ENCODE data around the gene ATG3. TPM values are rescaled to one million over a fixed set of nuclear protein-coding genes. Genes with fewer than 3 reads are reported as not detected.

Gene ATG3
- total RNA-seq, 2 donors from 2014 or later = 28.7 to 57.5 TPM

DNA sequence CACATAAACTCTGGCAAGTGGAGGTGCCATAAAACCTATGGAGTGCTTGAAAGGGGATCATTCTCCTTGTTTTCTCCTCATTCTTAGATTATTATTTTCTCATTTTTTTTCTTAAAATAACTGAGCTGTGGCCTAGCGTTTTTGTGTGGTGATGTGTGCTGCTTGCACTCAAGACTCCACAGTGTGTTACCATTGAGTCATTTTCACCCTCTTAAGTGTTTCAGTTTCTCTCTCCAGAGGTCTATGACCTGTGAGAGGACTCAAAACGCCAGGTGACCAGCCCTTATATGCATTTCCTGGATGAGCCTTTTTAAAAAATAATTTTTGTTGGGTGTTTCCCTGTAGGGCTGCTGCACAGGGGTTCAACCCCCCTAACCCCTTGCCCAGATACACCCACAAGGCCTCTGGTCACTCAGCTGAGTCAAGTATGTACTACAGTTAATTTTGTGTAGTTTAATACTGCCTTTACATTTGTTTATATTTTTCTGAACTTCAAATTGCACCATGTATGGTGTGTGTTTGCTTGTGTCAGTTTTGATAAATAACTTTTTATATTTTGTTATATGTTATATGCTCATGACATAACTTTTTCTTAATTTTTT, 47.1 kb downstream of the ATG3 start:
- no peaks in the 10 kb centered on the region for H3K27me3 ChIP-seq
- no peak overlapping the region for H3K27ac ChIP-seq
- no peak for DNase-seq (ENCODE audit: low spot score)
- H3K9me3 ChIP-seq = peaks cover 0 to 5% of the 10 kb centered on the region in 2 donors
- no peaks in the 10 kb centered on the region for H3K36me3 ChIP-seq
- no peak overlapping the region for H3K4me3 ChIP-seq
- TF ChIP-seq, protein P1, sequence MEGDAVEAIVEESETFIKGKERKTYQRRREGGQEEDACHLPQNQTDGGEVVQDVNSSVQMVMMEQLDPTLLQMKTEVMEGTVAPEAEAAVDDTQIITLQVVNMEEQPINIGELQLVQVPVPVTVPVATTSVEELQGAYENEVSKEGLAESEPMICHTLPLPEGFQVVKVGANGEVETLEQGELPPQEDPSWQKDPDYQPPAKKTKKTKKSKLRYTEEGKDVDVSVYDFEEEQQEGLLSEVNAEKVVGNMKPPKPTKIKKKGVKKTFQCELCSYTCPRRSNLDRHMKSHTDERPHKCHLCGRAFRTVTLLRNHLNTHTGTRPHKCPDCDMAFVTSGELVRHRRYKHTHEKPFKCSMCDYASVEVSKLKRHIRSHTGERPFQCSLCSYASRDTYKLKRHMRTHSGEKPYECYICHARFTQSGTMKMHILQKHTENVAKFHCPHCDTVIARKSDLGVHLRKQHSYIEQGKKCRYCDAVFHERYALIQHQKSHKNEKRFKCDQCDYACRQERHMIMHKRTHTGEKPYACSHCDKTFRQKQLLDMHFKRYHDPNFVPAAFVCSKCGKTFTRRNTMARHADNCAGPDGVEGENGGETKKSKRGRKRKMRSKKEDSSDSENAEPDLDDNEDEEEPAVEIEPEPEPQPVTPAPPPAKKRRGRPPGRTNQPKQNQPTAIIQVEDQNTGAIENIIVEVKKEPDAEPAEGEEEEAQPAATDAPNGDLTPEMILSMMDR (IDR thresholded peaks at IDR 0.05) = no peak
- no peaks in the 10 kb centered on the region for H3K4me1 ChIP-seq

DNA sequence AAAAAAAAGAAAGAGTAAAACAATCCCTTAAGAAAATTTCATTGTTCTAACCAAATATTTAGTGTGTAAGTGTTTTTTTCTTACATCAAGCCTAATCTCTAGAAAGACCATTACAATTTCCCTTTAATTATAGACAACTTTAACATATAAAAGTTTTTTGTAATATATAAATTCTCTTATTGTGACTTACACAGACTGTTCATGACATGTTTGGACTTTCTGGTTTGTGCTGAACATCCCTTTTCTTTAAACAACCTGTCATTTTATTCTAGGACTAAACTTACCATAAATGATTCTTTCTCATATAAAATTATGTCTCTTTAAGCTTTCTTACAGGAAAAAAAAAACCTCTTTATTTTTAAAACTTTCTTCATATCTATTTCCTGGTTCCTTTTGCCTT, 49.4 kb downstream of the ATG3 start:
- Histone ChIP-seq H3K4me1 (no peaks in the 10 kb centered on the region), H3K27ac (no peak overlapping the region), H3K27me3 (no peaks in the 10 kb centered on the region), H3K4me3 (no peak overlapping the region), H3K36me3 (no peaks in the 10 kb centered on the region), H3K9me3 (peaks cover 0 to 5% of the 10 kb centered on the region in 2 donors)
- no peak for DNase-seq (ENCODE audit: low spot score)
- TF ChIP-seq, protein P1 (IDR thresholded peaks at IDR 0.05) = no peak

DNA sequence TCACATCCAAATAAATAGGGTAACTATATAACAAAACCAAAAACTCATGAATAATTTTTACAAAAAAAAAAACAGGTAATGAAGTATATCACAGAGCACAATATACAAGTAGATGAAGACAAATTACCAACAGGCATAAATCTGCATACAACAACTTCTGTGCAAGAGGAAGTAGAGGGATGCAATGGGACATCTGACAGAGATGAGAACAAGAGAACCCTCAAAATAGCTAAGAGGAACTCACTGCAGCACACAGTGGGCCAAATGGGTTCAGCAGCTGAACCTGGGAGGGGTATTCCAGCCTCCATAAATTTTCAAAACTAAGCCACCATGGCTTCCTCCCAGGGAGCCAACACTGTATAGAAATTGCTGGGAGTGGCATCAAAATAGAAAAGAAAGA, 52.9 kb downstream of the ATG3 start:
- Histone ChIP-seq H3K4me1 (no peaks in the 10 kb centered on the region), H3K36me3 (no peaks in the 10 kb centered on the region), H3K27ac (no peak overlapping the region), H3K4me3 (no peak overlapping the region), H3K9me3 (peaks cover 0 to 5% of the 10 kb centered on the region in 2 donors), H3K27me3 (no peaks in the 10 kb centered on the region)
- TF ChIP-seq, protein P1 (IDR thresholded peaks at IDR 0.05) = no peak
- DNase-seq (ENCODE audit: low spot score) = no peak

DNA sequence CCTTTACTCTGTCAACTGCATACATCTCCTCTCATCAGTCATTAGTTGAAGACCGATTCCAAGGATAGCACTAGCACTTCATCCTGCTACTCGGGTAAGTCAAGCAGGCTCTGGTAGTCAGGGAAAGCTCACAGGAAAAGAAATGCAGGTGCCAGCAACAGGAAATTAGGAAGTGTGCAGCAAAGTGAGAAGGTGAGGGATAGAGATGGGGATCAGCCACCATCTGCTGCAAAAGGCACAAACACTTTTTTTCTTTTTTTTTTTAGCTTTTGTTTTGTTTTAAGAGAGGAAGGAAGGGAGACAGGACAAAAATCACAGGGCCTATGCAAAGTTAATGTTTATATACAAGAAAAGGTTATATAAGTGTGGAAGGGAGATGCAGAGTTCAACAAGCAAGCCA, 53.5 kb downstream of the ATG3 start:
- no peaks in the 10 kb centered on the region for H3K36me3 ChIP-seq
- H3K4me1 ChIP-seq = no peaks in the 10 kb centered on the region
- no peak overlapping the region for H3K4me3 ChIP-seq
- H3K9me3 ChIP-seq = peaks cover 0 to 5% of the 10 kb centered on the region in 2 donors
- TF ChIP-seq, protein P1 (IDR thresholded peaks at IDR 0.05) = no peak
- DNase-seq (ENCODE audit: low spot score) = no peak
- no peaks in the 10 kb centered on the region for H3K27me3 ChIP-seq
- H3K27ac ChIP-seq = no peak overlapping the region

DNA sequence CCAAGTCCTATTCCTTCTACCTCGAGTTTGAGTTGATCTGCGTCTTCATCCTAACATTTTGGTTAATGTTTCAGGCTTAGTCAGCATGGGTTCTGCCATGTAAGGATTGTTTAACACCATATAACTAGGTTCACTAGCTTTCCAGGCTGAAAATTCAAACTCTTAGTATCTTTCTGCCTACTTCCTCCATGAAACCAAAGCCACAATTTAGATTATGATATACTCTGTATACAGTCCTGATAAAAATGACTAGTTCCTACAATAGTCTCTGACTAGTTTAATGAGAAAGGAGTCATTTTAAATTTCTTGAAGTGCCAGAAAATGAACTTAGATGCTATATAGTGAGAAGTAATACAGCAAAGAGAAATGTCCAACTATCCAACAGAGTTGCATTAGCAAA, 55.9 kb downstream of the ATG3 start:
- DNase-seq (ENCODE audit: low spot score) = no peak
- H3K4me1 ChIP-seq = no peaks in the 10 kb centered on the region
- no peak overlapping the region for H3K4me3 ChIP-seq
- TF ChIP-seq, protein P1 (IDR thresholded peaks at IDR 0.05) = no peak
- no peaks in the 10 kb centered on the region for H3K9me3 ChIP-seq
- H3K27me3 ChIP-seq = no peaks in the 10 kb centered on the region
- no peaks in the 10 kb centered on the region for H3K36me3 ChIP-seq
- no peak overlapping the region for H3K27ac ChIP-seq

DNA sequence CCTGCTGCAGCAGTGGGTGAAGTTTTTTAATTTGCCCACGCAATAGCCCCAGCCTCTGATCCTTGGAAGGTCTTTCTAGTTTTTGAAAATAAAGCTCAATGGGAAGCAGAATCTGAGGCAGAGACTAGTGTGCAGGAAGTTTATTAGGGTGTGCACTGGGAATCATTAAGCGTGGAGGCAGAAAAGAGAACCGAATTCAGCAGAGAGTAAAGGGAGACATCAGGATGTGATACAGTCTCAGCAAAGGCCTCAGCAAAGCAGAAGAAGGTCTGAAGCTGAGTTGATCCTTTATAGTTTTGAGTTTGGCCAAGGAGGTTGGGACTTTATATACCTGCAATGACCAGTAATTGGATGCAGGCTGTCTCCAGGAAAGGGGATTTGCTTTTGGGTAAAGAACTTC, 57.6 kb downstream of the ATG3 start:
- H3K27me3 ChIP-seq = no peaks in the 10 kb centered on the region
- no peak for DNase-seq (ENCODE audit: low spot score)
- TF ChIP-seq, protein P1 (IDR thresholded peaks at IDR 0.05) = no peak

More for the DNA sequence above, 57.6 kb downstream of the ATG3 start:
- Histone ChIP-seq H3K36me3 (no peaks in the 10 kb centered on the region), H3K4me3 (no peak overlapping the region), H3K27ac (no peak overlapping the region), H3K4me1 (no peaks in the 10 kb centered on the region), H3K9me3 (no peaks in the 10 kb centered on the region)
